ENCODE measurements around the gene CBX2.

GRCh38 chr17:79776376-79777119, 1.4 kb upstream of the CBX2 start:
- TF ChIP-seq CTCF (IDR thresholded peaks at IDR 0.05) (no peak), POLR2A (IDR thresholded peaks at IDR 0.05) (no peak)
